ENCODE results near the gene ADD2. TPM values are rescaled to one million over a fixed set of nuclear protein-coding genes. Genes with fewer than 3 reads are reported as not detected.
"Not testable (repeated sequence)": the region's sequence is repeated elsewhere in the genome, so short reads cannot be mapped to it uniquely, and the experiment has no call there.

Gene ADD2
- polyA plus RNA-seq, 1 donor, result 4.0 TPM

DNA sequence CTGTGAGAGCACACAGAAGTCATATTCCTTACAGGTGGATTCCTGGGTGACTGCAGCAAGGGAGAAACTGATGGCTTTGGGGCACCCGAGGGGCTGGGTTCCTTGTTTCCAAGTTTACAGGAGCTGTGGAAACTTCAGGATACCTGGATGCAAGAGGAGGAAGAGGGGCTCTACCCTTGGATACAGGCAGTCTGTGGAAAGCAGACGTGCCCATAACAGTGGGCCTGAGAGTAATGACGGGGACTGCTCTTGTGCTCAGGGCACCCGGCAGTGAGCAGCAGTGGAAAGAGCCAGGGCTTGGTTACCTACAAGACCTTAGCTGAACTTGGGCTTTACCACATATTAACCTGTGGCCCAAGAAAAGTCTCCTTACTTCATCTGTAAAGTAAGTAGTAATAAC is 112.2 kb downstream of the ADD2 start:
- DNase-seq, result no peak
- WGBS (ENCODE audit: insufficient coverage, low lambda C conversion rate), result no CpG with 5 or more reads among the region's 4 CpGs
- Histone ChIP-seq H3K9me3 (ENCODE audit: control insufficient read depth, low read depth, low read length) (no peaks in the 10 kb centered on the region), H3K4me1 (ENCODE audit: control insufficient read depth, insufficient read depth, low read length) (no peaks in the 10 kb centered on the region), H3K27me3 (ENCODE audit: control insufficient read depth, insufficient read depth, low read length) (peaks cover 35% of the 10 kb centered on the region), H3K4me3 (ENCODE audit: low read length) (no peak overlapping the region), H3K36me3 (ENCODE audit: control insufficient read depth, insufficient read depth, low read length) (no peaks in the 10 kb centered on the region), H3K27ac (ENCODE audit: low read length) (no peak overlapping the region)

DNA sequence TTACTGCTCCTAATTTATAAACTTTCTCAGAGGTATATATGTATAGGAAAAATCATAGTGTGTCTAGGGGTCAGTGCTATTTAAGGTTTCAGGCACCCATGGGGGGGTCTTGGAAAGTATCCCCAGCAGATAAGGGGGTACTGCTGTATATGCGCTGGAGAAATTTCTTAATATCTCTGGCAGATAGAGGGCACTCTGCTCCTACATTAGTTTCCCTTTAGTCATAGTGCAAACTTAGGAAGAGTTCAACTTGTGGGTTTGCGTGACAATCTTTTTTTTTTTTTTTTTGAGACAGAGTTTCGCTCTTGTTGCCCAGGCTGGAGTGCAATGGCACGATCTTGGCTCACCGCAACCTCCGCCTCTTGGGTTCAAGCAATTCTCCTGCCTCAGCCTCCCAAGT is 112.8 kb downstream of the ADD2 start:
- H3K27ac ChIP-seq (ENCODE audit: low read length); H3K9me3 ChIP-seq (ENCODE audit: control insufficient read depth, low read depth, low read length); H3K36me3 ChIP-seq (ENCODE audit: control insufficient read depth, insufficient read depth, low read length); H3K4me3 ChIP-seq (ENCODE audit: low read length); DNase-seq; H3K4me1 ChIP-seq (ENCODE audit: control insufficient read depth, insufficient read depth, low read length): not testable (repeated sequence)
- peaks cover 35% of the 10 kb centered on the region for H3K27me3 ChIP-seq (ENCODE audit: control insufficient read depth, insufficient read depth, low read length)
- no CpG with 5 or more reads among the region's 6 CpGs for WGBS (ENCODE audit: insufficient coverage, low lambda C conversion rate)

DNA sequence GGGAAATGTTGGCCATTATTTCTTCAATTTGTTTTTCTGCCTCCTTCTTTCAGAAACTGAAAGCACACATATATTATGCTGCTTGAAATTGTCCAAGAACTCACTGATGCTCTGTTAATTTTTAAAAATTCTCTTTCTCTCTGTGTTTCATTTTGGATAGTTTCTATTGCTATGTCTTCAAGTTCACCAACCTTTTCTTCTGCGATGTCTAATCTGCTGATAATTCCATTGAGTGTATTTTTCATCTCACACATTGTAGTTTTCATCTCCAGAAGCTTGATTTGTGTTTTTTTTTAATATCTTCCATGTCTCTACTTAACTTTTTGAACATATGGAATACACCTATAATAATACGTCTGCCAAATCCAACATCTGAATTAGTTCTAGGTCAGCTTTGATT is 116.3 kb downstream of the ADD2 start:
- peaks cover 14% of the 10 kb centered on the region for H3K27me3 ChIP-seq (ENCODE audit: control insufficient read depth, insufficient read depth, low read length)
- no peaks in the 10 kb centered on the region for H3K4me1 ChIP-seq (ENCODE audit: control insufficient read depth, insufficient read depth, low read length)
- no peak overlapping the region for H3K4me3 ChIP-seq (ENCODE audit: low read length)
- H3K9me3 ChIP-seq (ENCODE audit: control insufficient read depth, low read depth, low read length), result no peaks in the 10 kb centered on the region
- no peak for DNase-seq
- WGBS (ENCODE audit: insufficient coverage, low lambda C conversion rate), result 95% methylated on average over 2 of the region's 2 CpGs
- no peaks in the 10 kb centered on the region for H3K36me3 ChIP-seq (ENCODE audit: control insufficient read depth, insufficient read depth, low read length)
- no peak overlapping the region for H3K27ac ChIP-seq (ENCODE audit: low read length)

DNA sequence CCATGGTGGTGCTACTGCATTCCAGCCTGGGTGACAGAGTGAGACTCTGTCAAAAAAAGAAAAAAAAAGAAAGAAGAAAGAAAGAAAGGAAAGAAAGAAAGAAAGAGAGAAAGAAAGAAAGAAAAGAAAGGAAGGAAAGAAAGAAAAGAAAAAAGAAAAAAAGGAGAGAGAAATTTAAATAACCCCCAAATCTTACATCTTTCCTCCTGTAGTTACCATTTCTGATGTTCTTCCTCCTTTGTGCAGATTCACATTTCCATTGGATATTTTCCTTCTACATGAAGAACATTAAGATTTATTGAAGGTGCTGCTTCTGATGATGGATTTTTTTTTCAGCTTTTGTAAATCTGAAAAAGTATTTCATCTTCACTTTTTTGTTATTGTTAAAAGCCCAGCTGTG is 117.0 kb downstream of the ADD2 start:
- Histone ChIP-seq H3K27ac (ENCODE audit: low read length) (no peak overlapping the region), H3K4me3 (ENCODE audit: low read length) (no peak overlapping the region), H3K36me3 (ENCODE audit: control insufficient read depth, insufficient read depth, low read length) (no peaks in the 10 kb centered on the region), H3K9me3 (ENCODE audit: control insufficient read depth, low read depth, low read length) (no peaks in the 10 kb centered on the region), H3K4me1 (ENCODE audit: control insufficient read depth, insufficient read depth, low read length) (no peaks in the 10 kb centered on the region), H3K27me3 (ENCODE audit: control insufficient read depth, insufficient read depth, low read length) (peaks cover 10% of the 10 kb centered on the region)
- DNase-seq, result no peak

DNA sequence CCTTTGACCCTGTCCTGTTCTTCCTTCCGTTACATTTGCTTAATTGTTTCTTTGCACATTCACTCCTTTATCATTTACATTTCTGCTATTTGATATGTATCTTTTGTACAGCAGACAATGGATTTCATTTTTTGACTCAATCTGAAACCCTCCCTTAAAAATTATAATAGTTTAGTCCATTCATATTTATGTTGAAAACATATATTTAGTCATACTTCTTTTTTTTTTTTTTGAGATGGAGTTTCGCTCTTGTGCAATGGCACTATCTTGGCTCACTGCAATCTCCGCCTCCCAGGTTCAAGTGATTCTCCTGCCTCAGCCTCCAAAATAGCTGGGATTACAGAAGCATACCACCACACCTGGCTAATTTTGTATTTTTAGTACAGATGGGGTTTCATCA is 119.0 kb downstream of the ADD2 start:
- Histone ChIP-seq H3K27me3 (ENCODE audit: control insufficient read depth, insufficient read depth, low read length) (peaks cover 6% of the 10 kb centered on the region), H3K4me3 (ENCODE audit: low read length) (no peak overlapping the region), H3K4me1 (ENCODE audit: control insufficient read depth, insufficient read depth, low read length) (no peaks in the 10 kb centered on the region), H3K27ac (ENCODE audit: low read length) (no peak overlapping the region), H3K36me3 (ENCODE audit: control insufficient read depth, insufficient read depth, low read length) (no peaks in the 10 kb centered on the region), H3K9me3 (ENCODE audit: control insufficient read depth, low read depth, low read length) (no peaks in the 10 kb centered on the region)
- 0% methylated on average over 1 of the region's 3 CpGs for WGBS (ENCODE audit: insufficient coverage, low lambda C conversion rate)
- DNase-seq, result no peak

DNA sequence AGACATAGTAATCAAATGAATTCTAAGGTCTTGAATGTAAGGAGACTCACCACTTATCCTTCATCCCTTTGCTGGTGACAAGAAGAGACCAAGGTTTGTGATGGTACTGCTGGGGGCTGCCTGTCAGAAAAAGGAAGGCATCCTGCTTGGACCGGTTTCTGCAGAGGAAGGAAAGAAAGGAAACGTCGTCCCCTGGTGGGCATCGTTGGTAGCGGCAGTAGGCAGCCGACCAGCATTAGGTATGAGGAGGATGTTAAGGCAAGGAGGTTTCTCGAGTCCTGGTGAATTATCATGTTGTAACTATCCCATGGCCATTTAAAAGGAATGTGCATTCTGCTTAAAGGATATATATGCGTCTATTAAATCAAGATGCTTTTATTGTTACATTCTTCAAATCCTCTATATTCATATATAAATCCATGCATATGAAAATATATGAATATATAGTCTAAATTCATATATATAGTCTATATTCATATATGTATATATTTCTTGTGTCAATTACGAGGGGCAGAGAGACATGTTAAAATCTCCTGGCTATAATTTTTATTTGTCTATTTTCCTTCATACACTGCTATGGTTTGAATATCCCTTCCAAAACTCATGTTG is 120.0 kb downstream of the ADD2 start:
- 17% methylated on average over 1 of the region's 9 CpGs for WGBS (ENCODE audit: insufficient coverage, low lambda C conversion rate)
- peak; percentile 52 to 75 for DNase-seq
- H3K4me3 ChIP-seq (ENCODE audit: low read length), result no peak overlapping the region
- H3K9me3 ChIP-seq (ENCODE audit: control insufficient read depth, low read depth, low read length), result no peaks in the 10 kb centered on the region
- H3K27me3 ChIP-seq (ENCODE audit: control insufficient read depth, insufficient read depth, low read length), result peaks cover 5% of the 10 kb centered on the region
- H3K27ac ChIP-seq (ENCODE audit: low read length), result no peak overlapping the region
- no peaks in the 10 kb centered on the region for H3K4me1 ChIP-seq (ENCODE audit: control insufficient read depth, insufficient read depth, low read length)
- H3K36me3 ChIP-seq (ENCODE audit: control insufficient read depth, insufficient read depth, low read length), result no peaks in the 10 kb centered on the region

DNA sequence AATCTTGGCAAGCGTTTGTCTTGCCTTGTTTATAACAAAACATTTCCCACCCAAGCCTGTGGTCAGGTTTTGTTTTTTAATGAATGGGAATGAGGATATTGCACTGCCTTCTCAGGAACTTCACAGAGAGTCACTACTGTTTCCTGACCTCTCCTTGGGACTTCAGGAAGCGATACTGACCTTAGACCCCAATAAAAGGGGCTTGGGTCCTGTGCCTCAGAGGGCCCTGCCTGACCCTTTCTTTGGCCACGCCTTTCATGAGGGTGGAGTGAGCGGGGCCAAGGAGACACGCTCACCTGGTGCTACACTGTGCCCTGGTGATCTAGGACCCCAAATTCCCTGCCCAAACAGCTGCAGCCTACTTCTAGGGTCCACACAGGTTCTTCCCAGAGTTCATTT is 121.6 kb downstream of the ADD2 start:
- Histone ChIP-seq H3K4me1 (ENCODE audit: control insufficient read depth, insufficient read depth, low read length) (no peaks in the 10 kb centered on the region), H3K36me3 (ENCODE audit: control insufficient read depth, insufficient read depth, low read length) (no peaks in the 10 kb centered on the region), H3K9me3 (ENCODE audit: control insufficient read depth, low read depth, low read length) (no peaks in the 10 kb centered on the region), H3K27me3 (ENCODE audit: control insufficient read depth, insufficient read depth, low read length) (peaks cover 4% of the 10 kb centered on the region), H3K4me3 (ENCODE audit: low read length) (no peak overlapping the region), H3K27ac (ENCODE audit: low read length) (no peak overlapping the region)
- DNase-seq, result peak in 1 of 2 donors; percentile 63
- 0% methylated on average over 1 of the region's 5 CpGs for WGBS (ENCODE audit: insufficient coverage, low lambda C conversion rate)

DNA sequence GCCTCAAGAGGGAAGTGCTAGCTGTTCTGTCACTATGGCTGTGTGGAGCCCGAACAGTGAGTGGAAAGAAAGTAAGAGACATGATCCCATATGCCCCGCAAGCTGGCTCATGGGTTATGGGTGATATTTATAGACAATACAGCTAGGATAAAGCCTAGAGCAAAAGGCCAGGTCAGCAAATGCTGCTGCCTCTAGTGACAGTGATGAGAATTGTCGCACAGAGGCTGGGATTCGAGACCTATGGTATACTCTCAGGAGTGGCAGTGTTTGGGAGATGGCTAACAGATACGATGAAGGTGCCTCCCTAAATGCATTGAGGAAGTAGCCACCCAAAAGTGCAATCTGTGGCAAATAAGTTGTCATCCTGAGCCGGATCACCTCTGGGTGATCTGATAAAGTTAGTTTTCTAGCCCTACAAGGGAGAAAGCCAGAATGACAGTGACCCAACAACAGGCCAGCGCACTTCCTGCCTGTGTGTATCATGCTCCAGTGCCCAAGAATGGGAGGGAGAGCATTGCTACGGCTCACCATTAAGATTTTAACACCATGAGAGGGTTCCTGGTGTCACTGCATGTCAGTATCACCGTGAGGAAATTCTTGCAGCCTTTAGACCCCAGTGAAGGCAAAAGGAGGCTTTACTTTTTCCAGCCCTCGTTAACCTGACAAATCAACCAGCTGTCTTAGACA is 122.1 kb downstream of the ADD2 start:
- no peak overlapping the region for H3K27ac ChIP-seq (ENCODE audit: low read length)
- no peak overlapping the region for H3K4me3 ChIP-seq (ENCODE audit: low read length)
- H3K36me3 ChIP-seq (ENCODE audit: control insufficient read depth, insufficient read depth, low read length), result no peaks in the 10 kb centered on the region
- WGBS (ENCODE audit: insufficient coverage, low lambda C conversion rate), result no CpG with 5 or more reads among the region's 10 CpGs
- no peaks in the 10 kb centered on the region for H3K4me1 ChIP-seq (ENCODE audit: control insufficient read depth, insufficient read depth, low read length)
- H3K27me3 ChIP-seq (ENCODE audit: control insufficient read depth, insufficient read depth, low read length), result peaks cover 4% of the 10 kb centered on the region
- DNase-seq, result peak in 1 of 2 donors; percentile 15
- no peaks in the 10 kb centered on the region for H3K9me3 ChIP-seq (ENCODE audit: control insufficient read depth, low read depth, low read length)

DNA sequence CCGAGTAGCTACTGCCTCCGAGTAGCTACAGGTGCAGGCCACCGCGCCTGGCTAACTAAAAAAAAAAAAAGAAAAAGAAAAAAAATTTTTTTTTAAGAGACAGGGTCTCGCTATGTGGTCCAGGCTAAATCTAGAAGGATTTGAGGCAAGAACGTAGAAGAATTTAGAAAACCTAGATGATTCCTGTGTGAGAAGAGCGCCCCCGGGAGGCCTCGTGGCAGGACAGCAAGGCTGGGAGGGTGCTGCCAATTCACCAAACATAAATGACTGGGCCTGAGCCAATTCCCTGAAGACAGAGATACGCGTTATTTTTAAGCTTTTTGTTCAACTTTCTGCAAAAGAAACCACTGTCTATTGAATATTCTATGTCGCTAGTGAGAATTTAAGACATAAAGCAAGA is 124.3 kb downstream of the ADD2 start:
- Histone ChIP-seq H3K4me1 (ENCODE audit: control insufficient read depth, insufficient read depth, low read length) (no peaks in the 10 kb centered on the region), H3K27ac (ENCODE audit: low read length) (no peak overlapping the region), H3K4me3 (ENCODE audit: low read length) (no peak overlapping the region), H3K27me3 (ENCODE audit: control insufficient read depth, insufficient read depth, low read length) (peaks cover 7% of the 10 kb centered on the region), H3K36me3 (ENCODE audit: control insufficient read depth, insufficient read depth, low read length) (no peaks in the 10 kb centered on the region), H3K9me3 (ENCODE audit: control insufficient read depth, low read depth, low read length) (no peaks in the 10 kb centered on the region)
- DNase-seq, result no peak
- 38% methylated on average over 1 of the region's 12 CpGs for WGBS (ENCODE audit: insufficient coverage, low lambda C conversion rate)

DNA sequence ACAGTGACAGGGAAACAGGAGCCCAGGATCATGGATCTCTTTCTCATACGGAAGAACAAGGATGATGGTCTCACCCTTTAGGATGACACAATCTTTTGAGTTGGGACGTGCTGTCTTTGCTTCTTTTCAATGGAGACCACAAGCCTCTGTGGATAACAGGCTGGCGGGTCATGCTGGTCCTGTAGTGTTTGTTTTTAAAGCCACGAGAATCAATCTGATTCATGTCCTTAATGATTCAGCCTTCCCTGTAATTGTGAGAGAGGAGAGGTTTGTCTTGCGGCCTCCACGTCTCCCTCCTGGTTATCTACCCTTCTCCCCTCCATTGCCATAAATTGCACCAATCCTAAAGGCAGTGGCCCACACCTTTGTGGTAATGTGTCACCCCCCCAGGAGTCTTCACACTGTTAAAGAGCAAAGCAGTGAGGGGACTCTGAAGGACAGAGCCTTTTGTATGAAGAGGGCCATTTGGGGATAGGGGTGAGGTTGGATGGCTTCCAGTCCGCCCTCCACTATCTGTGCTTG is 126.7 kb downstream of the ADD2 start:
- H3K27me3 ChIP-seq (ENCODE audit: control insufficient read depth, insufficient read depth, low read length), result peaks cover 16% of the 10 kb centered on the region
- no peaks in the 10 kb centered on the region for H3K36me3 ChIP-seq (ENCODE audit: control insufficient read depth, insufficient read depth, low read length)
- H3K4me1 ChIP-seq (ENCODE audit: control insufficient read depth, insufficient read depth, low read length), result no peaks in the 10 kb centered on the region
- DNase-seq, result no peak
- no peak overlapping the region for H3K27ac ChIP-seq (ENCODE audit: low read length)
- 60% methylated on average over 1 of the region's 7 CpGs for WGBS (ENCODE audit: insufficient coverage, low lambda C conversion rate)
- H3K4me3 ChIP-seq (ENCODE audit: low read length), result no peak overlapping the region
- H3K9me3 ChIP-seq (ENCODE audit: control insufficient read depth, low read depth, low read length), result no peaks in the 10 kb centered on the region

Data from large intestine (tissue), 3 donors.